ENCODE data around the gene RGS1. TPM values are rescaled to one million over a fixed set of nuclear protein-coding genes. Genes with fewer than 3 reads are reported as not detected.

Gene RGS1
- total RNA-seq, 1 donor from 2014 or later, result not detected

DNA sequence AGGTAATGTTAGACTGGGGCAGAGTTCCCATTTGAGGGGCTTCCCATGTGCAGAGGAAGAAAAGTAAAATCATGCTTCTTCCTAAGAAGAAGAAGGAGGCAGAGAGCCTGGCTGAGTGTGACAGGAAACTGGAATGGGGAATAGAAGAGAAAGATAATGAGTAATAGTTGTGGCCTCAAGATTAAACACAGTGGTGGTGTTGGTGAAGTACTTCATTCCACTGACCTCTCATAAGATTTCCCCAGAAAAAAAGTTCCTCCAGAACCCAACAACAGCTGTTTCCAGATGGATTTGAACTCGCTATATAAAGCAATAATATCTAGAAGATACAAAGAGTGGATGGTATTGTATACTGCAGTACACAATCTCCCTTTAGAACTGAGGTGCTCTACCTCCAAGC, 13.0 kb downstream of the RGS1 start:
- Mint-ChIP-seq H3K4me3 (ENCODE audit: unreplicated experiment) (no peak overlapping the region), H3K36me3 (ENCODE audit: low read depth, unreplicated experiment) (no peaks in the 10 kb centered on the region), H3K4me1 (ENCODE audit: unreplicated experiment) (no peaks in the 10 kb centered on the region), H3K27ac (ENCODE audit: unreplicated experiment) (no peak overlapping the region), H3K9me3 (ENCODE audit: unreplicated experiment) (no peaks in the 10 kb centered on the region), H3K27me3 (ENCODE audit: unreplicated experiment) (peaks cover 1% of the 10 kb centered on the region)
- TF ChIP-seq, protein P1, sequence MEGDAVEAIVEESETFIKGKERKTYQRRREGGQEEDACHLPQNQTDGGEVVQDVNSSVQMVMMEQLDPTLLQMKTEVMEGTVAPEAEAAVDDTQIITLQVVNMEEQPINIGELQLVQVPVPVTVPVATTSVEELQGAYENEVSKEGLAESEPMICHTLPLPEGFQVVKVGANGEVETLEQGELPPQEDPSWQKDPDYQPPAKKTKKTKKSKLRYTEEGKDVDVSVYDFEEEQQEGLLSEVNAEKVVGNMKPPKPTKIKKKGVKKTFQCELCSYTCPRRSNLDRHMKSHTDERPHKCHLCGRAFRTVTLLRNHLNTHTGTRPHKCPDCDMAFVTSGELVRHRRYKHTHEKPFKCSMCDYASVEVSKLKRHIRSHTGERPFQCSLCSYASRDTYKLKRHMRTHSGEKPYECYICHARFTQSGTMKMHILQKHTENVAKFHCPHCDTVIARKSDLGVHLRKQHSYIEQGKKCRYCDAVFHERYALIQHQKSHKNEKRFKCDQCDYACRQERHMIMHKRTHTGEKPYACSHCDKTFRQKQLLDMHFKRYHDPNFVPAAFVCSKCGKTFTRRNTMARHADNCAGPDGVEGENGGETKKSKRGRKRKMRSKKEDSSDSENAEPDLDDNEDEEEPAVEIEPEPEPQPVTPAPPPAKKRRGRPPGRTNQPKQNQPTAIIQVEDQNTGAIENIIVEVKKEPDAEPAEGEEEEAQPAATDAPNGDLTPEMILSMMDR (IDR thresholded peaks at IDR 0.05; ENCODE audit: unreplicated experiment), result no peak
- no peak for DNase-seq (ENCODE audit: low spot score)

DNA sequence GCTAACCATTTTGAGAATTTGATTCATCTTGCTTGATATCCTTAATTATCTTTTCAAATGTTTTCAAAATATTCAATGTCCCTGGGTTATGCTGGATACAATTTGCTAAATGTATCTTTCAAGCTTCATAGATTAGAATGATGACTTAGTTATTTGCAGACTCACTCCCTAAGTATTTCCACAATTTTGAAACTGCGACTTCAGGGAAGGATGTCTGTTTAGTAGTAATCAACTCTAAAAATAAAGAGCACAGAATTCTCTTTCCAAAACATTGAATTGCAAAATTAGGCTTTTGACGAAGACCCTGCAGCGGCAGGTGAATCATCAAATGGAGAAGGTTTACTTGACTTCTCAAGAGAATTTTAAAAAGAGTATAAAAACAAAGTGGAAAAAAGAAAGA, 14.2 kb downstream of the RGS1 start:
- H3K9me3 Mint-ChIP-seq (ENCODE audit: unreplicated experiment), result no peaks in the 10 kb centered on the region
- H3K4me3 Mint-ChIP-seq (ENCODE audit: unreplicated experiment), result no peak overlapping the region
- DNase-seq (ENCODE audit: low spot score), result no peak
- H3K27ac Mint-ChIP-seq (ENCODE audit: unreplicated experiment), result no peak overlapping the region
- H3K4me1 Mint-ChIP-seq (ENCODE audit: unreplicated experiment), result no peaks in the 10 kb centered on the region
- TF ChIP-seq, protein P1 (IDR thresholded peaks at IDR 0.05; ENCODE audit: unreplicated experiment), result no peak
- peaks cover 1% of the 10 kb centered on the region for H3K27me3 Mint-ChIP-seq (ENCODE audit: unreplicated experiment)
- no peaks in the 10 kb centered on the region for H3K36me3 Mint-ChIP-seq (ENCODE audit: low read depth, unreplicated experiment)

DNA sequence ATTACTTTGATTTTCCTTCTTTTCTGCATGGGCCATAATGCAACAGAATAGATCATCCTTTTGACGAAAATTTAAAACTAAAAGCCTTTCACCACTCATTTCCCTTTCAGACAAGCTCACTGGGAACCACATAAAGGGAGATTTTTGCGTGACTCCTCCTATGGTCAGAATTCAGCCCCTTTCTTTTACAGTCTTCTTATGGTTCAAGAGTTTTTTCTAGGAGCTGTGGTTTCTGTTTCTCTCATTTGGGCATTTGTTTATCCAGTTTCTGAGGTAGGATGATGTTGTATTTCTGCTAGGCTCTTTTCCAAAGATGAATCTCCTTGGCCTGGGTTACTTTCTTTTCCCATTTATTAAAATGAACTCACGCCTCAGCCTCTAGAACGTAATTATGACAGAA, 16.9 kb downstream of the RGS1 start:
- Mint-ChIP-seq H3K4me3 (ENCODE audit: unreplicated experiment) (no peak overlapping the region), H3K4me1 (ENCODE audit: unreplicated experiment) (no peaks in the 10 kb centered on the region), H3K27me3 (ENCODE audit: unreplicated experiment) (peaks cover 1% of the 10 kb centered on the region), H3K36me3 (ENCODE audit: low read depth, unreplicated experiment) (no peaks in the 10 kb centered on the region), H3K9me3 (ENCODE audit: unreplicated experiment) (no peaks in the 10 kb centered on the region), H3K27ac (ENCODE audit: unreplicated experiment) (no peak overlapping the region)
- DNase-seq (ENCODE audit: low spot score), result no peak
- TF ChIP-seq, protein P1 (IDR thresholded peaks at IDR 0.05; ENCODE audit: unreplicated experiment), result no peak

DNA sequence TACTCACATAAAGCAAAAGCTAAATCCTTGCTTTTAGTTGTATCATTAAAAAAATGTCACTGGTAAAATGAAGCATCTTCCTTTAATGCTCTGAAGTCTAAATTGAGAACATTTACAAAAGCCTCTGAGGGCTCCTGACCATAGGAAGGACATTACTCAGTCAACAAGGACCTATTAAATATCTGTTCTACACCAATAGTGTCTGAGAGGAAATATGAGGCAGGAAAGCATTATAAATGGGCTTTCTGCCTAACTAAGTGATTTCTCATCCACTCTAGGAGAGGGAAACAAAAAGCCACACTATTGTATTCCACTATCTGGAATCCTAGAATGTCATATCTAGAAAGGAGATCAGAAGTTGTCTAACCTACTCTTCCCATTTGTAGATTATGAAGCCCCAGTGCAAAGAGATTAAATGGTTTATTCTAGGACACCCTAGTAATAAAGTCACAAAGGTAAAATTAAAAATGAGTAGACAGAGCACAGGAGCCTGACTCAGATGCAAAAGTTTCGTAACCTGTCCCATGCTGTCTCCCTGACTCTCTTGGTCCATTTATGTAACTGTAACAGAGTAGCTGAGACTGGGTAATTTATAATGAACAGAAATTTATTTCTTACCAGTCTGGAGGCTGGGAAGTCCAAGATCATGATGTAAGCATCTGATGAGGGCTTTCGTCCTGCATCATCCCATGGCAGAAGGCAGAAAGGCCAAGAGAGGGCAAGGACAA, 17.6 kb downstream of the RGS1 start:
- TF ChIP-seq, protein P1 (IDR thresholded peaks at IDR 0.05; ENCODE audit: unreplicated experiment), result no peak
- Mint-ChIP-seq H3K36me3 (ENCODE audit: low read depth, unreplicated experiment) (no peaks in the 10 kb centered on the region), H3K9me3 (ENCODE audit: unreplicated experiment) (no peaks in the 10 kb centered on the region), H3K4me3 (ENCODE audit: unreplicated experiment) (no peak overlapping the region), H3K27me3 (ENCODE audit: unreplicated experiment) (no peaks in the 10 kb centered on the region), H3K4me1 (ENCODE audit: unreplicated experiment) (no peaks in the 10 kb centered on the region), H3K27ac (ENCODE audit: unreplicated experiment) (no peak overlapping the region)
- no peak for DNase-seq (ENCODE audit: low spot score)

DNA sequence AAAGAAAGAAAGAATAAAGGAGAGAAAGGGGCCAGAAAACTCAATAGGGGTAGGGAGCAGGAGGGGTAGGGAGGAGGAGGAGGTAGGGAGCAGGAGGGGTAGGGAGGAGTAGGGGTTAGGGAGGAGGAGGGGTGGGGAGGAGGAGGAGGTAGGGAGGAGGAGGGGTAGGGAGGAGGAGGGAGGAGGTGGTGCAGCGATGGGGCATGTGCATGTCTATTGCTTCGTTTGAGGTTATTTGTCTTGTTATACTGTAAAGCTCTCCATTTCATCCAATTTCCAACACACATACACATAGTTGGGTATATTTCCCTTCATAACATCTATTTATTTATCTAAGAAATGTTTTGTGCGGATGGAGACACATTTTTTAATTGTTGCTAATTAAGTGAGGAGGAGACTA, 19.7 kb downstream of the RGS1 start:
- no peaks in the 10 kb centered on the region for H3K9me3 Mint-ChIP-seq (ENCODE audit: unreplicated experiment)
- H3K4me3 Mint-ChIP-seq (ENCODE audit: unreplicated experiment), result no peak overlapping the region

More for the DNA sequence above, 19.7 kb downstream of the RGS1 start:
- Mint-ChIP-seq H3K27me3 (ENCODE audit: unreplicated experiment) (no peaks in the 10 kb centered on the region), H3K27ac (ENCODE audit: unreplicated experiment) (no peak overlapping the region), H3K4me1 (ENCODE audit: unreplicated experiment) (no peaks in the 10 kb centered on the region), H3K36me3 (ENCODE audit: low read depth, unreplicated experiment) (no peaks in the 10 kb centered on the region)
- TF ChIP-seq, protein P1 (IDR thresholded peaks at IDR 0.05; ENCODE audit: unreplicated experiment), result no peak
- no peak for DNase-seq (ENCODE audit: low spot score)

Data from endothelial cell (in vitro differentiated cells).